Fibroblast of skin of right quadriceps (primary cell): ENCODE results near the gene EP300.
"Not testable (repeated sequence)": the region's sequence is repeated elsewhere in the genome, so short reads cannot be mapped to it uniquely, and the experiment has no call there.

Experiments used
- DNase-seq: peaks from one replicate; pipeline ENCODE4 v3.0.0-alpha.2; 2013

Gene EP300

GRCh38 chr22:41169157-41169556 is 76.8 kb downstream of the EP300 start:
- no peak for DNase-seq

- no peak for DNase-seq
Measured at GRCh38 chr22:41171996-41172395, 79.6 kb downstream of the EP300 start.

GRCh38 chr22:41175546-41175945 is 83.2 kb downstream of the EP300 start:
- DNase-seq = no peak

GRCh38 chr22:41177040-41177621 is 84.7 kb downstream of the EP300 start:
- DNase-seq = no peak

- DNase-seq = no peak
Measured at GRCh38 chr22:41177622-41178424, 85.4 kb downstream of the EP300 start.

GRCh38 chr22:41178425-41178975 is 86.1 kb downstream of the EP300 start:
- no peak for DNase-seq

GRCh38 chr22:41180362-41180761 is 88.0 kb downstream of the EP300 start:
- not testable (repeated sequence) for DNase-seq

GRCh38 chr22:41180926-41181325 is 88.5 kb downstream of the EP300 start:
- DNase-seq = no peak

GRCh38 chr22:41181349-41182241 is 89.2 kb downstream of the EP300 start:
- DNase-seq = peak; percentile 69

GRCh38 chr22:41184679-41185078 is 92.3 kb downstream of the EP300 start:
- no peak for DNase-seq

GRCh38 chr22:41191467-41191866 is 99.1 kb downstream of the EP300 start:
- no peak for DNase-seq

GRCh38 chr22:41193829-41194228 is 101.4 kb downstream of the EP300 start:
- no peak for DNase-seq

GRCh38 chr22:41197038-41197972 is 104.9 kb downstream of the EP300 start:
- DNase-seq = peak; percentile 54

GRCh38 chr22:41198027-41198580 is 105.7 kb downstream of the EP300 start:
- DNase-seq = no peak

- no peak for DNase-seq
Measured at GRCh38 chr22:41201141-41201540, 108.7 kb downstream of the EP300 start.

GRCh38 chr22:41203118-41203517 is 110.7 kb downstream of the EP300 start:
- DNase-seq = no peak

- no peak for DNase-seq
Measured at GRCh38 chr22:41204066-41204465, 111.7 kb downstream of the EP300 start.

GRCh38 chr22:41204992-41205900 is 112.9 kb downstream of the EP300 start, which contains the start of gene L3MBTL2:
Gene L3MBTL2, plus strand, starts transcription at chr22:41205312. Its CDS starts 51 bp downstream, at chr22:41205363.
- peak; percentile 94 for DNase-seq

- DNase-seq = no peak
Measured at GRCh38 chr22:41206719-41207118, 114.3 kb downstream of the EP300 start.

- no peak for DNase-seq
Measured at GRCh38 chr22:41215409-41215808, 123.0 kb downstream of the EP300 start.
